GM12872 (cell line): ENCODE measurements around the gene TRPV4.
A peak's percentile ranks its signal among the peaks of the same experiment; 100 is the strongest.

ENCODE experiments used
- TF ChIP-seq, protein P1 (sequence below): IDR thresholded peaks from 3 replicates; pipeline ENCODE4 v1.5.1; 2011; ENCODE audit warnings: low read depth, mild to moderate bottlenecking, low read length, moderate library complexity; ENCODE audit not compliant: insufficient read depth

The TRPV4 gene

DNA sequence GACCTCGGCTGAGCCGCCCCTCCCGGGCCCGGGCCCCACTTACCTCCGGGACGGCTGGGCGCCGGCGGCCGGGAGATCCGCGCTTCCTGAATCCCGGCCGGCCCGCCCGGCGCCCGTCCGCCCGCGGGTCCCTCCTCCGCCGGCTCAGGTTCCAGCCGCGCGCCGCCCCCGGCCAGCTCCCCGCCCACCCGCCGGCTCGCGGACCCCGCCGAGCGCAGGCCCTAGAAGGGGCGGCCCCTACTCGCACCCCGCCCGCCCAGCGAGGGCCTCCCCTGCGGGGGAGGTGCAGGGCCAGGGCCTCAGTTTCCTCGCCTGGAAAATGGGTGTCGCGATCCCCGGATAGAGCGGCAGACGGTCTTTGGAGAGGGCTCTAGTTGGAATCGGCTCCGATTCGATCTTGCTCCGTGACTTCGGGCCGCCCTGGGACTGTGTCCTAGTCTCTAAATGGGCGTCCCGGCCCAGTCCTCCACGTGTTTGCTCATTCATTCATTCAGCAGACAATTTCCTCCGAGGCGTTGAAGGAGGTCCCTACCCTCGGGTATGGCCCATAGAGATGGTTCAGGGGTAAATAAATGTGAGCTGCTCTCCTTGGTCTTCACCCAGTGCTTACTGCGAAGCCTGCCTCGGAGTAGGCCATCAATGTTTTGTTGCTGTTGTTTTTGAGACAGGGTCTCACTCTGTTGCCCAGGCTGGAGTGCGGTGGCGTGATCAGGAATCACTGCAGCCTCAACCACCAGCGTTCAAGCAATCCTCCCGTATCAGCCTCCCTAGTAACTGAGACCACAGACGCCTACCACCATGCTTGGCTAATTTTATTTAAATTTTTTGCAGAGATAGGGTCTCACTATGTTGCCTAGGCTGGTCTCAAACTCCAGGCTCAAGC lies at the start of gene TRPV4:
TSS of gene TRPV4 (minus strand) at position 92 of the 883 bp plus-strand sequence. CDS start 18,602 bp downstream, outside the sequence.
- TF ChIP-seq, protein P1, sequence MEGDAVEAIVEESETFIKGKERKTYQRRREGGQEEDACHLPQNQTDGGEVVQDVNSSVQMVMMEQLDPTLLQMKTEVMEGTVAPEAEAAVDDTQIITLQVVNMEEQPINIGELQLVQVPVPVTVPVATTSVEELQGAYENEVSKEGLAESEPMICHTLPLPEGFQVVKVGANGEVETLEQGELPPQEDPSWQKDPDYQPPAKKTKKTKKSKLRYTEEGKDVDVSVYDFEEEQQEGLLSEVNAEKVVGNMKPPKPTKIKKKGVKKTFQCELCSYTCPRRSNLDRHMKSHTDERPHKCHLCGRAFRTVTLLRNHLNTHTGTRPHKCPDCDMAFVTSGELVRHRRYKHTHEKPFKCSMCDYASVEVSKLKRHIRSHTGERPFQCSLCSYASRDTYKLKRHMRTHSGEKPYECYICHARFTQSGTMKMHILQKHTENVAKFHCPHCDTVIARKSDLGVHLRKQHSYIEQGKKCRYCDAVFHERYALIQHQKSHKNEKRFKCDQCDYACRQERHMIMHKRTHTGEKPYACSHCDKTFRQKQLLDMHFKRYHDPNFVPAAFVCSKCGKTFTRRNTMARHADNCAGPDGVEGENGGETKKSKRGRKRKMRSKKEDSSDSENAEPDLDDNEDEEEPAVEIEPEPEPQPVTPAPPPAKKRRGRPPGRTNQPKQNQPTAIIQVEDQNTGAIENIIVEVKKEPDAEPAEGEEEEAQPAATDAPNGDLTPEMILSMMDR: no peak

DNA sequence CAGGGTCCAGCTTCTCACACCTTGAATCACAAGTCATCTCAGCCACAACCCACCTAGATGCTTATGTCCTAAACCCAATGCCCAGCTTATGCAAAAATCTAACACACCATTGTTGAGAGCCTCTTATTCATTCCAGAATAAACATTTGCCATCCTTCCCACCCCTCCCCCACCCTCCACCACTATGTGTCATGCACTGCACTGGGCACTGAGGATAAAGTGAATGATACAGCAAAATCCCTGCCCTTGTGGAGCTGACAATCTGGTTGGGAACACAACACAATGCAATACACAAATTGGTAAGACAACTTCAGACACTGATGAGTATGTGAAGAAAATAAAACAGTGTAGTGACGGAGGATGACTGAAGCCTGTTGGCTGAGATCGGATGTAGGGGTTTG lies 48.6 kb upstream of the TRPV4 start:
- TF ChIP-seq, protein P1: no peak

DNA sequence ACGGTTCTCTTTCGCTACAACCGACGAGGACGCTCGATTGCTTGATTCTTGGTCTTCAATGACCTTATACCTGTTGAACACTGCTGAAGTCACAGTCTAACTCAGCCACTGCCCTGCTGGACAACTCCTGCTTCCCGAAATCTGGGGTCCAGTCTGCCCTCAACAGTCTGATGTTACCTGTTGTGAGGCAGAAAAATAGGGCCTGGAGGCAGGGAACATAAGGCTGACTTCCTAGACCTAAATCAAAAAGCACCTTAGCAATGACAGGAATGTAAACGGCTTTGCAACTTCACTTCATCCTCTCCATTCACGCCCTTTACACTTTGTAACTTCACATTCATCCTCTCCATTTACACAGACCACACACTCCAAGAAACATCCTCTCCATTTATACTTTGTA lies 47.7 kb upstream of the TRPV4 start:
- TF ChIP-seq, protein P1: no peak

DNA sequence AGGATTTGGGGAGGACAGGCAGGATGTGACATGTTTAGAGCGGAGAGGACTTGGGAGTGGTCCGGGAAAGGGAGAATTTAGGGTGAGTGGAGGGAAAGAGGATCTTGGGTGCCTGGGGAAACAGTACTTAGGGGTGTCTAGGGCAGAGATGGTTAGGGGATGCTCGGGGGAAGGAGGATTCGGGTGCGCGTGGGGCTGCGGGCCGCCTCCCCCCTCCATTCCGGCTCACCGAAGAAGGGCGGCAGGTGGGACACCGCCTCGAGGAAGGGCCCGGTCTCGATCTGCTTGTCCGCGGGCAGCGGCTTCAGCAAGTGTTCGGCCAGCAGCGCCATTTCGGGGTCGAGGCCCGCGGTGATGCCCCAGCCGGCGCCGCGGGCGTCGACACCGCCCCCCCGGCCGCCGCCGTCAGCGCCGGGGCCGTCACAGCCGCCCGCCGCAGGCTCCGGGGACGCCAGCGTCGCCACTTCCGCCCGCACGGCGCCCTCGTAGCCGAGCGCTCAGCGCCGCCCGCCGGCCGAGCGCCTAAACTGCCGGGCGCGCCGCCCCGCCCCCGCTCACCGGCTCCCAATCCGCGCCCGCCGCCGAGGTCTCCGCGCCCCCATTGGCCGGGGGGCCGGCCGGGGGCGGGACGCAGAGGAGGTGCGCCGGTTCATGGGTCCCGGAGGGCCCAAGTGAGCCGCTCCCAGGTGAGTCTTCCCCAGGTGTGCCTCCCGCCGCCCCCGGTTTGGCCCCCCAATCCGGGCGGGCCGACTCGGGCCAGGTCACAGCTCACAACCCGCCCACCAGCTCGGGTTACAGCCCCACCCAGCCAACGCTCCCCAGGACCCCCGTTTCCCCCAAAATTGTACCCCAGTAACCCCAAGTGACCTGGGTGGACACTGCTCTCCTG lies 47.1 kb upstream of the TRPV4 start, which contains the start of gene GLTP:
TSS of gene GLTP (minus strand) at position 499 of the 889 bp plus-strand sequence. CDS start at position 332, 167 bp downstream.
- TF ChIP-seq, protein P1: peak; percentile 58; the same call in 1 of the 3 replicates

DNA sequence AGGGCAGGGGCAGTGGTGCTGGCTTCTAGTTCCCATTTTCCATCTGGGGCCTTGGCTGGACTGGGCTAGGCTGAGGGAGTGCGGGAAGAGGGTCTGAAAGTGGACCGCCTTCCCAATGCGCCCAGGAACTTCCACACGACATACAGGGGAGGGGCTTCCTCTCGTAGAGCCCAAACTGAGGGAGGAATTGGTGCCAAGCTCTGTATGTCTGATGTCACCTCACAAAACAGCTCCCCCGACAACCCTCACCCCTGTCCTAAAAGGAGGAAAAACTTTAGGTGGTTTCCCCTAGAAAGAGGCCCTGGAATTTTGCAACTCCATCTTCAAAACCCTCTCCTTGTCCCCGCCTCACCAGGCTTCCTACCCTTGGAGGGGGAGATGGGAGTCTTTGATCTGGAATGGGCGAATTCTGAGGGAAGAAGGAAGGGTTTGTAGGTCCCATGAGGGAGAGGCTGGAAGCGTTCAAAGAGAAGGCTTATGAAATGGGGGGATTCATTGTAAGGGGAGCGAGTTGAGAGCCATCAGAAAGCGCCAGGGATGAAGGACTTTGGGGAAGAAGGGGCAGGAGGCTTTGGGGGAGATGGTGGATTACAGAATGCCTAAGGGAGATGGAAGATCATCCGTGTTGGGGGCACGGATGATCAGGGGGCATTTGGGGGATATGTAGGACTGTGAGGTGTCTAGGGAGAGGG lies 46.3 kb upstream of the TRPV4 start:
- TF ChIP-seq, protein P1: no peak

DNA sequence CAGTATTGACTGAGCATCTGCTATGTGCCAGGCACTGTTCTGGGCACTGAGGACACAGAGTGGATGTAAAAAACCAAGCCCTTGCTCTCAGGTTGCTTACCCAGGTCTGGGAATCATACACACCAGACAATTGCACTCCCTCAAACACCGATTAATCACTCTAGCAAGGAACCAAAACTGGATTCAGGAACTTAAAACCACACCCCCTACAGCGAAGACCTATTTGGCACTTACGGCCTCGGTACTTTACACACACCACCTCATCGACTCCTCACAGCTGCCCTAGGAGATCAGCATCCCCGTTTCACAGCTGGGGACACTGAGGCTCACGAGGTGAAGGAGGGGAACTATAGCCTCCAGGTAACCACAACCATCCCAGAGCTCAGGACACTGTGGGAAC lies 45.6 kb upstream of the TRPV4 start:
- TF ChIP-seq, protein P1: no peak
